H1 (cell line): ENCODE results near the gene ZNRF2. TPM values are rescaled to one million over a fixed set of nuclear protein-coding genes. Genes with fewer than 3 reads are reported as not detected.

ENCODE experiments used
- CTCF ChIA-PET: fragments of 300-600 bp; sonication (Branson Sonifier 250); formaldehyde crosslinking; loops from one replicate; lab custom pipeline; 2021; ENCODE audit not compliant: partially characterized antibody; lab: Charles Lee
- POLR2A ChIA-PET: fragments of 300-600 bp; sonication (Branson Sonifier 250); formaldehyde crosslinking; loops from one replicate; lab custom pipeline; 2021; ENCODE audit warnings: inconsistent platforms; ENCODE audit not compliant: partially characterized antibody; lab: Charles Lee
- DNase-seq, 2 experiments: peaks; one replicate each; pipeline versions ENCODE4 v3.0.0 to v3.0.0-alpha.2; 2010 to 2022; ENCODE audit warnings: low spot score in 2 of 2, low read depth in 1 of 2, mixed read lengths in 1 of 2
- FAIRE-seq: peaks from 2 replicates; lab custom pipeline; 2011; peaks lifted over from hg19 to GRCh38; lab: Jason Lieb, UNC
- H2AFZ ChIP-seq: 2 replicates; pipeline ENCODE4 v1.8.1; 2012; ENCODE audit warnings: low read length, inconsistent platforms
- H2AK5ac ChIP-seq: 2 replicates; pipeline ENCODE4 v1.6.1; 2013; ENCODE audit warnings: low read depth, low read length
- H2BK120ac ChIP-seq: replicated peaks from 2 replicates; pipeline ENCODE3; 2013; ENCODE audit warnings: low read depth, low read length, inconsistent platforms
- H2BK12ac ChIP-seq: 2 replicates; pipeline ENCODE4 v1.6.1; 2013; ENCODE audit warnings: low read depth, low read length
- H2BK15ac ChIP-seq: 2 replicates; pipeline ENCODE4 v1.6.1; 2013; ENCODE audit warnings: low read length
- H2BK20ac ChIP-seq: 2 replicates; pipeline ENCODE4 v1.6.1; 2013; ENCODE audit warnings: low read length
- H2BK5ac ChIP-seq: 2 replicates; pipeline ENCODE4 v1.6.1; 2013; ENCODE audit warnings: low read depth, low read length
- H3K14ac ChIP-seq: 2 replicates; pipeline ENCODE4 v1.6.1; 2013; ENCODE audit warnings: inconsistent platforms; ENCODE audit not compliant: insufficient read length
- H3K18ac ChIP-seq: 2 replicates; pipeline ENCODE4 v1.6.1; 2013; ENCODE audit warnings: low read length; ENCODE audit errors: extremely low read depth
- H3K23ac ChIP-seq: 2 replicates; pipeline ENCODE4 v1.6.1; 2013; ENCODE audit warnings: inconsistent platforms; ENCODE audit not compliant: insufficient read length
- H3K23me2 ChIP-seq: 2 replicates; pipeline ENCODE4 v1.6.1; 2013; ENCODE audit warnings: low read depth, low read length
- H3K27ac ChIP-seq: 2 replicates; pipeline ENCODE4 v1.6.1; 2011; ENCODE audit warnings: low read depth, low read length, inconsistent platforms
- H3K27me3 ChIP-seq, 4 experiments: replicated peaks in 1 of 4; 1 replicate in 1 of 4; 2 replicates in 3 of 4; pipeline versions ENCODE4 v1.6.1 to v1.8.1; 2011 to 2013; ENCODE audit warnings: low read length in 3 of 4, mild to moderate bottlenecking in 3 of 4, inconsistent platforms in 2 of 4, mixed read lengths in 2 of 4, moderate library complexity in 1 of 4; ENCODE audit not compliant: control insufficient read depth in 3 of 4, insufficient read depth in 3 of 4; ENCODE audit errors: extremely low read depth in 1 of 4
- H3K36me3 ChIP-seq, 4 experiments: 2 replicates each; pipeline versions ENCODE4 v1.6.1 to v1.8.1; 2011 to 2013; ENCODE audit warnings: mild to moderate bottlenecking in 4 of 4, low read length in 3 of 4, moderate library complexity in 2 of 4, control low read depth in 1 of 4, inconsistent platforms in 1 of 4; ENCODE audit not compliant: insufficient read depth in 4 of 4, control insufficient read depth in 2 of 4
- H3K4ac ChIP-seq: replicated peaks from 2 replicates; pipeline ENCODE3; 2013; ENCODE audit warnings: low read length, low read depth, mixed read lengths, inconsistent platforms; ENCODE audit not compliant: insufficient read length
- H3K4me1 ChIP-seq, 4 experiments: replicated peaks in 1 of 4; 1 replicate in 1 of 4; 2 replicates in 3 of 4; pipeline versions ENCODE4 v1.6.1 to v1.8.1; 2011 to 2013; ENCODE audit warnings: low read length in 3 of 4, inconsistent platforms in 2 of 4, mixed read lengths in 1 of 4; ENCODE audit not compliant: insufficient read depth in 4 of 4, control insufficient read depth in 3 of 4
- H3K4me2 ChIP-seq, 2 experiments: 2 replicates each; pipeline versions ENCODE4 v1.6.1 to v1.8.1; 2011 to 2013; ENCODE audit warnings: low read depth in 2 of 2, low read length in 2 of 2, control low read depth in 1 of 2, inconsistent platforms in 1 of 2, mild to moderate bottlenecking in 1 of 2; ENCODE audit not compliant: insufficient read depth in 1 of 2
- H3K4me3 ChIP-seq, 4 experiments: fragments of 200-600, 300-600 bp in 1 of 4; sonication (generic), shearing (Covaris generic), sonication (Bioruptor Twin) in 1 of 4; 2 replicates each; pipeline versions ENCODE4 v1.5.1 to v1.8.1; 2011 to 2016; ENCODE audit warnings: low read length in 4 of 4, low read depth in 3 of 4, control low read depth in 2 of 4, inconsistent platforms in 2 of 4, mild to moderate bottlenecking in 2 of 4, mixed read lengths in 1 of 4, moderate library complexity in 1 of 4; ENCODE audit not compliant: insufficient read depth in 2 of 4; ENCODE audit errors: extremely low read depth in 1 of 4
- H3K56ac ChIP-seq: replicated peaks from 2 replicates; pipeline ENCODE3; 2013; ENCODE audit warnings: low read depth, mild to moderate bottlenecking, mixed read lengths, low read length, inconsistent platforms; ENCODE audit not compliant: insufficient read length
- H3K79me1 ChIP-seq: 2 replicates; pipeline ENCODE4 v1.6.1; 2013; ENCODE audit warnings: low read depth, low read length, control low read depth
- H3K79me2 ChIP-seq, 2 experiments: 2 replicates each; pipeline versions ENCODE4 v1.6.1 to v1.8.1; 2012 to 2013; ENCODE audit warnings: low read length in 2 of 2, mild to moderate bottlenecking in 2 of 2, inconsistent platforms in 1 of 2; ENCODE audit not compliant: insufficient read depth in 2 of 2, control insufficient read depth in 1 of 2
- H3K9ac ChIP-seq, 4 experiments: replicated peaks in 1 of 4; 1 replicate in 1 of 4; 2 replicates in 3 of 4; pipeline versions ENCODE4 v1.6.1 to v1.8.1; 2011 to 2013; ENCODE audit warnings: low read depth in 3 of 4, low read length in 3 of 4, control low read depth in 2 of 4, mild to moderate bottlenecking in 2 of 4, moderate library complexity in 2 of 4, inconsistent platforms in 1 of 4; ENCODE audit errors: extremely low read depth in 1 of 4
- H3K9me3 ChIP-seq, 2 experiments: 2 replicates each; pipeline versions ENCODE4 v1.6.1 to v1.8.1; 2012 to 2013; ENCODE audit warnings: mild to moderate bottlenecking in 2 of 2, moderate library complexity in 2 of 2, control low read depth in 1 of 2, inconsistent platforms in 1 of 2, low read depth in 1 of 2, low read length in 1 of 2, mixed read lengths in 1 of 2; ENCODE audit not compliant: insufficient read depth in 2 of 2
- H4K20me1 ChIP-seq, 2 experiments: replicated peaks in 1 of 2; 2 replicates each; pipeline versions ENCODE3 to v1.8.1; 2011 to 2013; ENCODE audit warnings: inconsistent platforms in 2 of 2, low read length in 2 of 2, mild to moderate bottlenecking in 1 of 2; ENCODE audit not compliant: insufficient read depth in 2 of 2, control insufficient read depth in 1 of 2
- H4K5ac ChIP-seq: 2 replicates; pipeline ENCODE4 v1.6.1; 2013; ENCODE audit warnings: low read length, low read depth, mixed read lengths, inconsistent platforms; ENCODE audit not compliant: insufficient read length
- H4K8ac ChIP-seq: 2 replicates; pipeline ENCODE4 v1.8.0; 2013; ENCODE audit warnings: mild to moderate bottlenecking, moderate library complexity, low read length, inconsistent platforms; ENCODE audit not compliant: insufficient read depth; ENCODE audit errors: extremely low read depth
- H4K91ac ChIP-seq: replicated peaks from 2 replicates; pipeline ENCODE3; 2013; ENCODE audit warnings: low read length, mixed read lengths, inconsistent platforms; ENCODE audit not compliant: insufficient read length
- CBX8 ChIP-seq: fragments of 300-800, 300-1000 bp; sonication (generic); IDR thresholded peaks from 2 replicates; pipeline ENCODE4 v1.7.1; 2016; ENCODE audit warnings: low read depth, low read length, borderline replicate concordance
- CHD2 ChIP-seq: IDR thresholded peaks from 2 replicates; pipeline ENCODE4 v1.6.1; 2012; ENCODE audit warnings: low read length, improper control_type of control experiment
- EZH2 ChIP-seq: fragments of 200-600 bp; sonication (generic); IDR thresholded peaks from 2 replicates; pipeline ENCODE4 v1.7.1; 2012; ENCODE audit warnings: low read depth, mild to moderate bottlenecking, moderate library complexity, low read length, inconsistent platforms; ENCODE audit not compliant: severe bottlenecking
- GABPA ChIP-seq: IDR thresholded peaks from 2 replicates; pipeline ENCODE4 v1.6.1; 2011; ENCODE audit warnings: mild to moderate bottlenecking, low read length, moderate library complexity, borderline replicate concordance; ENCODE audit not compliant: insufficient read depth
- HDAC2 ChIP-seq, 2 experiments: fragments of 300-600 bp in 1 of 2; sonication (generic) in 1 of 2; IDR thresholded peaks; 2 replicates each; pipeline ENCODE4 v1.6.1; 2011 to 2012; ENCODE audit warnings: low read depth in 2 of 2, low read length in 2 of 2, mild to moderate bottlenecking in 2 of 2, moderate library complexity in 2 of 2, borderline replicate concordance in 1 of 2, inconsistent platforms in 1 of 2
- WGBS, 2 experiments: shearing (Covaris generic) in 1 of 2; methylation state at CpG; one replicate each; pipeline versions ENCODE4 v1.1.6 to v1.1.7; 2013 to 2015; ENCODE audit warnings: low lambda C conversion rate in 2 of 2, mixed read lengths in 2 of 2, inconsistent platforms in 1 of 2, low coverage in 1 of 2, missing lambda C conversion rate in 1 of 2; ENCODE audit not compliant: insufficient replicate concordance in 2 of 2, insufficient coverage in 1 of 2, insufficient read length in 1 of 2; ENCODE audit errors: extremely low coverage in 1 of 2, missing lambda C conversion rate in 1 of 2; 5-methylcytosine and 5-hydroxymethylcytosine counted together
- polyA plus RNA-seq, 7 experiments: library from polyadenylated mRNA; depleted of rRNA in 3 of 7; stranded (reverse) in 5 of 7; unstranded in 2 of 7; fragments of >200 nt in 5 of 7; fragments of 200-250 nt in 2 of 7; gene quantifications; 1 replicate in 5 of 7; 2 replicates in 1 of 7; 4 replicates in 1 of 7; pipeline versions ENCODE4 v1.2.1 to v1.2.3, GENCODE V29; 2011 to 2013; ENCODE audit warnings: missing spikeins in 2 of 7, mixed read lengths in 2 of 7
- total RNA-seq: library from RNA; stranded (reverse); fragmentation: NEBNext Ultra II Directional; extraction: Animal tissue kit (Norgen Biotek cat#: 25700); gene quantifications from 2 replicates; pipeline ENCODE4 v1.2.1, GENCODE V29; 2021

ZNRF2 gene
- total and polyA plus RNA-seq, 2 of the 8 experiments (the other 6 are each of a cell fraction or from before 2014, with no cell fraction given): 2.9 to 16.2 TPM

- DNase-seq (no peak), FAIRE-seq (no peak)
- no peak overlapping the region for H3K23ac ChIP-seq
- H2AFZ ChIP-seq: no peak overlapping the region
- no peak overlapping the region for H3K4me2 ChIP-seq
- H3K27ac ChIP-seq: no peak overlapping the region
- no peak overlapping the region for H3K14ac ChIP-seq
- H2BK15ac ChIP-seq: no peak overlapping the region
- ChIA-PET POLR2A (no interaction called here), CTCF (no interaction called here)
- no peak overlapping the region for H3K18ac ChIP-seq
- no peak overlapping the region for H3K56ac ChIP-seq
- TF ChIP-seq CHD2 (no peak), HDAC2 (IDR thresholded peaks at IDR 0.05; ENCODE audit: borderline replicate concordance in 1 of 2, low read depth in 2 of 2, low read length in 2 of 2) (no peak), GABPA (no peak), EZH2 (no peak), CBX8 (no peak)
- H3K4me1 ChIP-seq: no peaks in the 10 kb centered on the region
- H2AK5ac ChIP-seq: no peak overlapping the region
- no peaks in the 10 kb centered on the region for H3K9me3 ChIP-seq
- no peaks in the 10 kb centered on the region for H4K20me1 ChIP-seq
- H3K36me3 ChIP-seq: no peaks in the 10 kb centered on the region
- no peaks in the 10 kb centered on the region for H3K79me1 ChIP-seq
- H2BK120ac ChIP-seq: no peak overlapping the region
- H2BK12ac ChIP-seq: no peak overlapping the region
- no peak overlapping the region for H2BK5ac ChIP-seq
- H2BK20ac ChIP-seq: no peak overlapping the region
- H3K27me3 ChIP-seq: no peaks in the 10 kb centered on the region
- H3K4ac ChIP-seq: no peak overlapping the region
- no peak overlapping the region for H4K91ac ChIP-seq
- H3K79me2 ChIP-seq: no peaks in the 10 kb centered on the region
- 89% methylated on average over 4 of the region's 4 CpGs; no CpG with 5 or more reads in 1 of the 2 experiments for WGBS, 2 experiments
- H4K8ac ChIP-seq: no peak overlapping the region
- H4K5ac ChIP-seq: no peak overlapping the region
- no peak overlapping the region for H3K4me3 ChIP-seq
- H3K9ac ChIP-seq: no peak overlapping the region
- H3K23me2 ChIP-seq: no peaks in the 10 kb centered on the region; the same call in 1 of the 2 replicates
Observed at GRCh38 chr7:30254717-30255063, 29.7 kb upstream of the ZNRF2 start.
